SU-DHL-6 (cell line): Measurements from ENCODE around the gene NAIF1.

ENCODE experiments used
- EZH2phosphoT487 ChIP-seq: fragments of 200-600 bp; sonication (generic), shearing (Covaris generic); conservative IDR thresholded peaks from 2 replicates; pipeline ENCODE4 v1.6.1; 2018; ENCODE audit warnings: mild to moderate bottlenecking, antibody characterized with exemption, low read length, moderate library complexity, mixed read lengths
- TF ChIP-seq, protein P1 (sequence below): fragments of 200-600 bp; sonication (generic); IDR thresholded peaks from one replicate; pipeline ENCODE4 v1.5.1; 2017; ENCODE audit warnings: antibody characterized with exemption, mild to moderate bottlenecking, low read length, moderate library complexity; ENCODE audit not compliant: insufficient read depth, poor library complexity, severe bottlenecking

GRCh38 chr9:128056887-128057723 lies 10.0 kb downstream of the NAIF1 start:
- TF ChIP-seq, protein P1, sequence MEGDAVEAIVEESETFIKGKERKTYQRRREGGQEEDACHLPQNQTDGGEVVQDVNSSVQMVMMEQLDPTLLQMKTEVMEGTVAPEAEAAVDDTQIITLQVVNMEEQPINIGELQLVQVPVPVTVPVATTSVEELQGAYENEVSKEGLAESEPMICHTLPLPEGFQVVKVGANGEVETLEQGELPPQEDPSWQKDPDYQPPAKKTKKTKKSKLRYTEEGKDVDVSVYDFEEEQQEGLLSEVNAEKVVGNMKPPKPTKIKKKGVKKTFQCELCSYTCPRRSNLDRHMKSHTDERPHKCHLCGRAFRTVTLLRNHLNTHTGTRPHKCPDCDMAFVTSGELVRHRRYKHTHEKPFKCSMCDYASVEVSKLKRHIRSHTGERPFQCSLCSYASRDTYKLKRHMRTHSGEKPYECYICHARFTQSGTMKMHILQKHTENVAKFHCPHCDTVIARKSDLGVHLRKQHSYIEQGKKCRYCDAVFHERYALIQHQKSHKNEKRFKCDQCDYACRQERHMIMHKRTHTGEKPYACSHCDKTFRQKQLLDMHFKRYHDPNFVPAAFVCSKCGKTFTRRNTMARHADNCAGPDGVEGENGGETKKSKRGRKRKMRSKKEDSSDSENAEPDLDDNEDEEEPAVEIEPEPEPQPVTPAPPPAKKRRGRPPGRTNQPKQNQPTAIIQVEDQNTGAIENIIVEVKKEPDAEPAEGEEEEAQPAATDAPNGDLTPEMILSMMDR = no peak
- TF ChIP-seq EZH2phosphoT487 = no peak
